Loucy (cell line): ENCODE results near the gene NEK4.

Source experiments
- CTCF ChIP-seq: fragments of 200-600 bp; sonication (generic); conservative IDR thresholded peaks from 2 replicates; pipeline ENCODE4 v1.5.1; 2014; ENCODE audit warnings: mild to moderate bottlenecking, antibody characterized with exemption, low read length
- EZH2phosphoT487 ChIP-seq: fragments of 200-600 bp; IDR thresholded peaks from 2 replicates; pipeline ENCODE4 v1.6.1; 2018; ENCODE audit warnings: antibody characterized with exemption, mild to moderate bottlenecking, moderate library complexity, borderline replicate concordance

- no peak for TF ChIP-seq CTCF
- TF ChIP-seq EZH2phosphoT487 = no peak
These were observed 67.4 kb downstream of the NEK4 start for GRCh38 chr3:52703341-52703740.
